Right lobe of liver (tissue), 6 donors: ENCODE data around the gene FAM118B. TPM values are rescaled to one million over a fixed set of nuclear protein-coding genes. Genes with fewer than 3 reads are reported as not detected.

Source experiments
- ATAC-seq, 4 donors: fragments of 200-7000 bp; cut with Tn5 transposase; one replicate each; pipeline ENCODE4 v1.9.1; 2020; ENCODE audit warnings: mild to moderate bottlenecking in 4 of 4, moderate library complexity in 4 of 4
- DNase-seq, 3 donors: peaks; one replicate each; pipeline ENCODE4 v3.0.0-alpha.2; 2020
- H3K27ac ChIP-seq, 3 donors: fragments of 200-600 bp; one replicate each; pipeline ENCODE4 v1.8.0; 2022
- H3K27me3 ChIP-seq, 2 donors: fragments of 200-600 bp; one replicate each; pipeline ENCODE4 v1.8.0; 2022
- H3K36me3 ChIP-seq, 4 donors: fragments of 200-600 bp; sonication (generic) in 1 of 4; one replicate each; pipeline versions ENCODE4 v1.5.1 to v1.8.0; 2017 to 2022; ENCODE audit warnings: control low read depth in 1 of 4
- H3K4me1 ChIP-seq, 4 donors: fragments of 200-600 bp; sonication (generic) in 1 of 4; one replicate each; pipeline versions ENCODE4 v1.5.1 to v1.8.0; 2017 to 2022; ENCODE audit warnings: control low read depth in 1 of 4
- H3K4me3 ChIP-seq, 3 donors: fragments of 200-600 bp; one replicate each; pipeline ENCODE4 v1.8.0; 2022
- H3K9me3 ChIP-seq, 4 donors: fragments of 200-600 bp; sonication (generic) in 1 of 4; one replicate each; pipeline versions ENCODE4 v1.5.1 to v1.8.0; 2017 to 2022; ENCODE audit warnings: control low read depth in 1 of 4
- POLR2A ChIP-seq: fragments of 450-650 bp; IDR thresholded peaks from one replicate; pipeline ENCODE4 v1.6.1; 2017; ENCODE audit warnings: antibody characterized with exemption, mild to moderate bottlenecking
- WGBS: methylation state at CpG from one replicate; pipeline ENCODE4 v1.1.6; 2018; ENCODE audit warnings: low coverage, low lambda C conversion rate; ENCODE audit not compliant: insufficient coverage; ENCODE audit errors: missing lambda C conversion rate; 5-methylcytosine and 5-hydroxymethylcytosine counted together
- intact Hi-C, 2 donors: fragments of 100-400 bp; cut with DNase I; formaldehyde crosslinking; loops; one replicate each; pipeline versions ENCODE4 v1.11.2 to v1.14.1; 2022
- total RNA-seq, 6 experiments: library from RNA; depleted of rRNA in 2 of 6; stranded (reverse); fragments of >200 nt in 2 of 6; fragmentation: NEBNext Ultra II Directional in 3 of 6; extraction: Animal tissue kit (Norgen Biotek cat#: 25700) in 3 of 6; gene quantifications; one replicate each; pipeline versions ENCODE4 v1.1.0 to v1.2.4, GENCODE V29; 2016 to 2023
- TF ChIP-seq, protein P1 (sequence below), 4 donors: fragments of 200-600 bp in 3 of 4; fragments of 450-650 bp in 1 of 4; IDR thresholded peaks; one replicate each; pipeline versions ENCODE4 v1.5.1 to v1.8.0; 2016 to 2022; ENCODE audit warnings: antibody characterized with exemption in 4 of 4, mild to moderate bottlenecking in 2 of 4
- donor health status: DM: no; HTN: yes; CAD: no.
- donor health status: DM: no; HTN: no; CAD: no.
- donor health status: DM: no; HTN: no; CAD: no.
- donor health status: DM: no; HTN: yes; CAD: no.
- donor health status: DM: no; HTN: yes; CAD: no.

FAM118B gene
- total RNA-seq, 6 experiments from 2014 or later: 4.6 to 8.3 (median 5.8) TPM

GRCh38 chr11:126280595-126280994, 69.0 kb downstream of the FAM118B start:
- Histone ChIP-seq H3K9me3 (no peaks in the 10 kb centered on the region), H3K4me3 (no peak overlapping the region), H3K4me1 (peaks cover 0 to 48% (median 20%) of the 10 kb centered on the region in 4 donors), H3K36me3 (peaks cover 0 to 4% (median 0%) of the 10 kb centered on the region in 4 donors), H3K27ac (no peak overlapping the region), H3K27me3 (no peaks in the 10 kb centered on the region)
- DNase-seq: no peak
- TF ChIP-seq, protein P1, sequence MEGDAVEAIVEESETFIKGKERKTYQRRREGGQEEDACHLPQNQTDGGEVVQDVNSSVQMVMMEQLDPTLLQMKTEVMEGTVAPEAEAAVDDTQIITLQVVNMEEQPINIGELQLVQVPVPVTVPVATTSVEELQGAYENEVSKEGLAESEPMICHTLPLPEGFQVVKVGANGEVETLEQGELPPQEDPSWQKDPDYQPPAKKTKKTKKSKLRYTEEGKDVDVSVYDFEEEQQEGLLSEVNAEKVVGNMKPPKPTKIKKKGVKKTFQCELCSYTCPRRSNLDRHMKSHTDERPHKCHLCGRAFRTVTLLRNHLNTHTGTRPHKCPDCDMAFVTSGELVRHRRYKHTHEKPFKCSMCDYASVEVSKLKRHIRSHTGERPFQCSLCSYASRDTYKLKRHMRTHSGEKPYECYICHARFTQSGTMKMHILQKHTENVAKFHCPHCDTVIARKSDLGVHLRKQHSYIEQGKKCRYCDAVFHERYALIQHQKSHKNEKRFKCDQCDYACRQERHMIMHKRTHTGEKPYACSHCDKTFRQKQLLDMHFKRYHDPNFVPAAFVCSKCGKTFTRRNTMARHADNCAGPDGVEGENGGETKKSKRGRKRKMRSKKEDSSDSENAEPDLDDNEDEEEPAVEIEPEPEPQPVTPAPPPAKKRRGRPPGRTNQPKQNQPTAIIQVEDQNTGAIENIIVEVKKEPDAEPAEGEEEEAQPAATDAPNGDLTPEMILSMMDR (IDR thresholded peaks at IDR 0.05): no peak
- no peak for TF ChIP-seq POLR2A
- intact Hi-C loops: no loop called here
- WGBS: 72% methylated on average over 5 of the region's 5 CpGs
- no peak for ATAC-seq

- Histone ChIP-seq H3K27ac (no peak overlapping the region), H3K4me3 (no peak overlapping the region), H3K4me1 (peaks cover 0 to 48% (median 20%) of the 10 kb centered on the region in 4 donors), H3K27me3 (no peaks in the 10 kb centered on the region), H3K9me3 (no peaks in the 10 kb centered on the region), H3K36me3 (no peaks in the 10 kb centered on the region)
- DNase-seq (no peak), ATAC-seq (no peak)
- no peak for TF ChIP-seq POLR2A
- TF ChIP-seq, protein P1 (IDR thresholded peaks at IDR 0.05): no peak
- WGBS: 82% methylated on average over 4 of the region's 6 CpGs
- intact Hi-C loops: no loop called here
These were observed 69.7 kb downstream of the FAM118B start for GRCh38 chr11:126281245-126281644.

GRCh38 chr11:126281666-126282175, 70.1 kb downstream of the FAM118B start:
- intact Hi-C loops: no loop called here
- no peaks in the 10 kb centered on the region for H3K27me3 ChIP-seq
- H3K9me3 ChIP-seq: no peaks in the 10 kb centered on the region
- WGBS: 94% methylated on average over 7 of the region's 10 CpGs
- H3K4me1 ChIP-seq: peaks cover 0 to 43% (median 20%) of the 10 kb centered on the region in 4 donors
- no peak for TF ChIP-seq POLR2A
- TF ChIP-seq, protein P1 (IDR thresholded peaks at IDR 0.05): no peak
- DNase-seq: no peak
- H3K4me3 ChIP-seq: peak overlapping the region in 2 of 3 donors; percentile 83 to 87
- no peak for ATAC-seq
- H3K27ac ChIP-seq: peak overlapping the region in 1 of 3 donors; percentile 99
- H3K36me3 ChIP-seq: peaks cover 0 to 2% (median 0%) of the 10 kb centered on the region in 4 donors

DNA sequence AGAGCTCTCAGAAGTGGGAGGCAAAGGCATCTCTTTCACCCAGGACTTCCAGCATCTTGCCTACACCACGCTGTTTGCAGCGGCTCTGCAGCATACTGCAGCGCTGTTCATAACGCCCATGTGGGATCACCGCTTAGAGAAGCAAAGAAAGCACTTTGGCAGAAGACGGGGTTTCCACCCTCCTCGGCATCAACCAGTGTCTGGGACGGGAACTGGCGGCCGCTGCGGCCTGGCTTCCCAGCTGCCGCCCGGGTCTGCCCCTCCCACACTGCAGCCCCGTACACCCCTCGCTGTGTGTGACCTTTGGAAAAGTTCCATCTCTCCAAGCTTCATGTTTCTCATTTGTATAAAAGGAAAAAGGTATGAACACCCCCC, 70.8 kb downstream of the FAM118B start:
- TF ChIP-seq POLR2A: no peak
- TF ChIP-seq, protein P1 (IDR thresholded peaks at IDR 0.05): no peak
- Histone ChIP-seq H3K9me3 (no peaks in the 10 kb centered on the region), H3K27me3 (no peaks in the 10 kb centered on the region), H3K4me1 (peaks cover 0 to 37% (median 17%) of the 10 kb centered on the region in 4 donors), H3K36me3 (peaks cover 0 to 2% (median 0%) of the 10 kb centered on the region in 4 donors), H3K27ac (peak overlapping the region; percentile 91 to 99 (median 93)), H3K4me3 (peak overlapping the region; percentile 73 to 87 (median 83))
- intact Hi-C loops: no loop called here
- WGBS: 2% methylated on average over 15 of the region's 15 CpGs
- ATAC-seq: peak; percentile 30 to 54 (median 42)
- DNase-seq: peak; percentile 54 to 68 (median 63)
